GM23338 (cell line): ENCODE results near the gene CTDSP2.

Source experiments
- EZH2 ChIP-seq: fragments of 200-600 bp; sonication (generic); IDR thresholded peaks from one replicate; pipeline ENCODE4 v1.8.0; 2017; ENCODE audit warnings: antibody characterized with exemption, mild to moderate bottlenecking, low read depth; ENCODE audit not compliant: unreplicated experiment
- EZH2phosphoT487 ChIP-seq: fragments of 200-600 bp; sonication (generic); IDR thresholded peaks from one replicate; pipeline ENCODE4 v1.8.1; 2018; ENCODE audit warnings: antibody characterized with exemption; ENCODE audit not compliant: unreplicated experiment
- JUNB ChIP-seq: IDR thresholded peaks from one replicate; pipeline ENCODE4 v1.6.1; 2016; ENCODE audit warnings: antibody characterized with exemption; ENCODE audit not compliant: unreplicated experiment
- POLR2AphosphoS5 ChIP-seq: IDR thresholded peaks from 2 replicates; pipeline ENCODE4 v1.6.1; 2016; ENCODE audit warnings: antibody characterized with exemption, low read depth
- REST ChIP-seq: IDR thresholded peaks from one replicate; pipeline ENCODE4 v1.6.1; 2018; ENCODE audit warnings: antibody characterized with exemption; ENCODE audit not compliant: unreplicated experiment
- ZNF114 ChIP-seq: fragments of 250-450 bp; sonication (Bioruptor Pico); IDR thresholded peaks from 2 replicates; pipeline ENCODE4 v1.5.0; 2020; ENCODE audit warnings: mild to moderate bottlenecking, moderate library complexity
- TF ChIP-seq, protein P1 (sequence below), 2 experiments: fragments of 200-600 bp in 1 of 2; sonication (generic) in 1 of 2; conservative IDR thresholded peaks; 2 replicates each; pipeline versions ENCODE4 v1.5.1 to v1.6.1; 2016 to 2017; ENCODE audit warnings: antibody characterized with exemption in 2 of 2, low read depth in 2 of 2, mild to moderate bottlenecking in 2 of 2, moderate library complexity in 1 of 2

DNA sequence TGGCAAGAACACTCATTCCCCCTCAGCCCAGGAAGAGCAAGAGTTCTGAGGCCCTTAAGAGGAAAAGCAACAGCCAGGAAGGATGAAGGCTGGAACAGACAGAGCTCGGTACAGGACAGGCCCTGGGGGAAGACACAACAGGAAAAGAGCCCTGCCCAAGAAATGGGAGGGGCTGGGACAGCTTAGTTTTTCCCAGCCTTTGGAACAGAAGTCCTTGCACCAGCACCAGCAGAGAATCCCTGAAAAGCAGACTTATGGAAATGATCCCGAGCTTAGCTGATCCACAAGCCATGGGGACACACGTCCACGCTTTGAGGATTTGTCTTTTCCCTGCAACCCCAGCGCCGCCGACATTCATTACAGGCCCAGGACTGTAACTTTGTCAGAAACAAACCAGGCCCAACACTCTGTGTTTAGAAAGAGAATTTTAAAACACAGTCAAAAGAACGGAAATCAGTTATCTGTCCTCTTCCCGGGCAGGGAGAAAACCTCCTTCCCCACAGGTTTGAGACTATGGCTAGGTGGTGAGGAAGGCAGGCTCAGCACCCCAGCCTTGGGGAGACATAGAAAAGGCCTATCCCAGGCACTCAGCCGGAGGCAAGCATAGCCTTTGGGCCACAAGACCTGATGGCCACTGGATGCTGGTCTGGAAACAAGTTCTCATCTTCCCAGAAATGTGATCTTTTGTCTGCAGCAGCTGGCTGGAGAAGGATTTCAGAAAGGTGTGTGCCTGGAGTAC, 24.0 kb downstream of the CTDSP2 start:
- TF ChIP-seq, protein P1, sequence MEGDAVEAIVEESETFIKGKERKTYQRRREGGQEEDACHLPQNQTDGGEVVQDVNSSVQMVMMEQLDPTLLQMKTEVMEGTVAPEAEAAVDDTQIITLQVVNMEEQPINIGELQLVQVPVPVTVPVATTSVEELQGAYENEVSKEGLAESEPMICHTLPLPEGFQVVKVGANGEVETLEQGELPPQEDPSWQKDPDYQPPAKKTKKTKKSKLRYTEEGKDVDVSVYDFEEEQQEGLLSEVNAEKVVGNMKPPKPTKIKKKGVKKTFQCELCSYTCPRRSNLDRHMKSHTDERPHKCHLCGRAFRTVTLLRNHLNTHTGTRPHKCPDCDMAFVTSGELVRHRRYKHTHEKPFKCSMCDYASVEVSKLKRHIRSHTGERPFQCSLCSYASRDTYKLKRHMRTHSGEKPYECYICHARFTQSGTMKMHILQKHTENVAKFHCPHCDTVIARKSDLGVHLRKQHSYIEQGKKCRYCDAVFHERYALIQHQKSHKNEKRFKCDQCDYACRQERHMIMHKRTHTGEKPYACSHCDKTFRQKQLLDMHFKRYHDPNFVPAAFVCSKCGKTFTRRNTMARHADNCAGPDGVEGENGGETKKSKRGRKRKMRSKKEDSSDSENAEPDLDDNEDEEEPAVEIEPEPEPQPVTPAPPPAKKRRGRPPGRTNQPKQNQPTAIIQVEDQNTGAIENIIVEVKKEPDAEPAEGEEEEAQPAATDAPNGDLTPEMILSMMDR (conservative IDR thresholded peaks at IDR 0.05; ENCODE audit: low read depth in 2 of 2), result no peak
- TF ChIP-seq EZH2 (no peak), POLR2AphosphoS5 (no peak), ZNF114 (no peak), JUNB (no peak), EZH2phosphoT487 (no peak), REST (no peak)
